ENCODE results near the gene KRTAP12-1.
"Not testable (repeated sequence)": the region's sequence is repeated elsewhere in the genome, so short reads cannot be mapped to it uniquely, and the experiment has no call there.

KRTAP12-1 gene

GRCh38 chr21:44697172-44697810 is 15.3 kb upstream of the KRTAP12-1 start, which contains the start of gene KRTAP10-12:
Gene KRTAP10-12 (plus strand): TSS chr21:44697172. CDS start chr21:44697202, 30 bp downstream.
- DNase-seq = not testable (repeated sequence)

- no peak for DNase-seq
These were observed 14.6 kb upstream of the KRTAP12-1 start for GRCh38 chr21:44696572-44696971.

- no peak for DNase-seq
These were observed 13.7 kb upstream of the KRTAP12-1 start for GRCh38 chr21:44695641-44696040.

- no peak for DNase-seq
These were observed 13.2 kb upstream of the KRTAP12-1 start for GRCh38 chr21:44695184-44695583.

GRCh38 chr21:44694776-44695175 is 12.8 kb upstream of the KRTAP12-1 start:
- no peak for DNase-seq

GRCh38 chr21:44692798-44693512 is 11.0 kb upstream of the KRTAP12-1 start:
- DNase-seq = no peak

GRCh38 chr21:44691686-44692085 is 9.7 kb upstream of the KRTAP12-1 start:
- no peak for DNase-seq

GRCh38 chr21:44689740-44690139 is 7.8 kb upstream of the KRTAP12-1 start:
- not testable (repeated sequence) for DNase-seq

GRCh38 chr21:44687671-44688070 is 5.7 kb upstream of the KRTAP12-1 start:
- DNase-seq = no peak

- no peak for DNase-seq
These were observed 5.0 kb upstream of the KRTAP12-1 start for GRCh38 chr21:44686843-44687561.

- DNase-seq = no peak
These were observed 4.2 kb upstream of the KRTAP12-1 start for GRCh38 chr21:44686000-44686781.

GRCh38 chr21:44685050-44685449 is 3.1 kb upstream of the KRTAP12-1 start:
- DNase-seq = not testable (repeated sequence)

GRCh38 chr21:44684483-44684882 is 2.5 kb upstream of the KRTAP12-1 start:
- no peak for DNase-seq

GRCh38 chr21:44684077-44684476 is 2.1 kb upstream of the KRTAP12-1 start:
- DNase-seq = no peak

GRCh38 chr21:44682580-44683151 is 703 bp upstream of the KRTAP12-1 start:
- DNase-seq = no peak

GRCh38 chr21:44681152-44681551 is 811 bp downstream of the KRTAP12-1 start:
- DNase-seq = no peak

GRCh38 chr21:44677881-44678280 is 4.1 kb downstream of the KRTAP12-1 start:
- no peak for DNase-seq

- DNase-seq = no peak
These were observed 10.1 kb downstream of the KRTAP12-1 start for GRCh38 chr21:44671911-44672310.

- no peak for DNase-seq
These were observed 11.1 kb downstream of the KRTAP12-1 start for GRCh38 chr21:44670642-44671432.

- no peak for DNase-seq
These were observed 14.4 kb downstream of the KRTAP12-1 start for GRCh38 chr21:44667612-44668011.

- DNase-seq = no peak
These were observed 15.3 kb downstream of the KRTAP12-1 start, which contains the start of gene KRTAP12-2 for GRCh38 chr21:44666401-44667320. Gene KRTAP12-2 (minus strand): TSS chr21:44666927. CDS start chr21:44666886, 41 bp downstream.

All from suppressor macrophage treated with lipopolysaccharide for 4 hours (primary cell).